Panc1 (cell line): Measurements from ENCODE around the gene SLC25A39. TPM values are rescaled to one million over a fixed set of nuclear protein-coding genes. Genes with fewer than 3 reads are reported as not detected.

Experiments used
- ATAC-seq: fragments of 200-7000 bp; cut with Tn5 transposase; 2 replicates; pipeline ENCODE4 v1.9.1; 2020; ENCODE audit warnings: mild to moderate bottlenecking, moderate library complexity
- BruUV-seq: library from RNA; stranded (reverse); fragments of 400-500 nt; replicated peaks from 2 replicates; lab custom pipeline; 2021; lab: Mats Ljungman, UMichigan
- CTCF ChIA-PET: fragments of 300-600 bp; sonication (Branson Sonifier 250); formaldehyde crosslinking; loops from one replicate; lab custom pipeline; 2022; ENCODE audit warnings: antibody characterized with exemption; lab: Charles Lee
- POLR2A ChIA-PET: fragments of 300-600 bp; sonication (Branson Sonifier 250); formaldehyde crosslinking; loops from one replicate; lab custom pipeline; 2022; ENCODE audit warnings: antibody characterized with exemption; lab: Charles Lee
- DNase-seq: peaks from one replicate; pipeline ENCODE4 v3.0.0-alpha.2; 2010; ENCODE audit warnings: low read depth, low spot score
- H3K27ac ChIP-seq: 2 replicates; pipeline ENCODE4 v1.5.1; 2011; ENCODE audit warnings: mild to moderate bottlenecking, low read length, inconsistent platforms
- H3K27me3 ChIP-seq: fragments of 200-500 bp; sonication (Bioruptor generic); 2 replicates; pipeline ENCODE4 v1.6.0; 2014; ENCODE audit warnings: low read length, inconsistent platforms; ENCODE audit not compliant: control insufficient read depth, insufficient read depth
- H3K36me3 ChIP-seq: fragments of 200-500 bp; sonication (Bioruptor generic); 2 replicates; pipeline ENCODE4 v1.5.1; 2014; ENCODE audit warnings: inconsistent platforms, mild to moderate bottlenecking, low read length, moderate library complexity; ENCODE audit not compliant: control insufficient read depth, insufficient read depth
- H3K4me1 ChIP-seq: 2 replicates; pipeline ENCODE4 v1.5.1; 2011; ENCODE audit warnings: inconsistent platforms, mild to moderate bottlenecking, low read length, moderate library complexity; ENCODE audit not compliant: control insufficient read depth, insufficient read depth
- H3K4me3 ChIP-seq, 2 experiments: 2 replicates each; pipeline ENCODE4 v1.5.1; 2011 to 2012; ENCODE audit warnings: low read depth in 2 of 2, low read length in 2 of 2, mild to moderate bottlenecking in 2 of 2, inconsistent platforms in 1 of 2, moderate library complexity in 1 of 2
- H3K9me3 ChIP-seq: fragments of 200-500 bp; sonication (Bioruptor generic); 2 replicates; pipeline ENCODE4 v1.5.1; 2014; ENCODE audit warnings: low read depth, mild to moderate bottlenecking, inconsistent platforms, low read length, moderate library complexity; ENCODE audit not compliant: control insufficient read depth, insufficient read depth
- CTCF ChIP-seq: fragments of 450-650 bp; IDR thresholded peaks from 2 replicates; pipeline ENCODE4 v1.5.1; 2017; ENCODE audit warnings: mild to moderate bottlenecking
- POLR2AphosphoS5 ChIP-seq: IDR thresholded peaks from 2 replicates; pipeline ENCODE4 v1.6.1; 2012; ENCODE audit warnings: mild to moderate bottlenecking, low read depth, low read length, moderate library complexity
- SIN3A ChIP-seq: IDR thresholded peaks from 2 replicates; pipeline ENCODE4 v1.6.1; 2012; ENCODE audit warnings: low read depth, mild to moderate bottlenecking, low read length, moderate library complexity, borderline replicate concordance; ENCODE audit not compliant: insufficient read depth
- TCF7L2 ChIP-seq: IDR thresholded peaks from 2 replicates; pipeline ENCODE4 v1.6.1; 2011; ENCODE audit warnings: mild to moderate bottlenecking, low read depth, low read length, inconsistent platforms
- in situ Hi-C: cut with HindIII; loops from 2 replicates; pipeline ENCODE4 v1.10.0; 2016; ENCODE audit warnings: low sequenced_read_pairs, low pct_unique_long_range_greater_than_20kb
- intact Hi-C: fragments of 100-400 bp; cut with micrococcal nuclease; formaldehyde crosslinking; loops from one replicate; pipeline ENCODE4 v1.10.0; 2022; ENCODE audit not compliant: unreplicated experiment
- total RNA-seq: library from RNA; stranded (reverse); gene quantifications from one replicate; pipeline ENCODE4 v1.2.1, GENCODE V29; 2021; ENCODE audit not compliant: unreplicated experiment
- TF ChIP-seq, protein P1 (sequence below), 2 experiments: IDR thresholded peaks; 2 replicates each; pipeline ENCODE4 v1.6.1; 2011 to 2012; ENCODE audit warnings: low read depth in 2 of 2, control low read depth in 1 of 2, low read length in 1 of 2, mild to moderate bottlenecking in 1 of 2, moderate library complexity in 1 of 2; ENCODE audit not compliant: insufficient read depth in 1 of 2

SLC25A39 gene
- total RNA-seq, 1 experiment from 2014 or later, result 138 TPM

DNA sequence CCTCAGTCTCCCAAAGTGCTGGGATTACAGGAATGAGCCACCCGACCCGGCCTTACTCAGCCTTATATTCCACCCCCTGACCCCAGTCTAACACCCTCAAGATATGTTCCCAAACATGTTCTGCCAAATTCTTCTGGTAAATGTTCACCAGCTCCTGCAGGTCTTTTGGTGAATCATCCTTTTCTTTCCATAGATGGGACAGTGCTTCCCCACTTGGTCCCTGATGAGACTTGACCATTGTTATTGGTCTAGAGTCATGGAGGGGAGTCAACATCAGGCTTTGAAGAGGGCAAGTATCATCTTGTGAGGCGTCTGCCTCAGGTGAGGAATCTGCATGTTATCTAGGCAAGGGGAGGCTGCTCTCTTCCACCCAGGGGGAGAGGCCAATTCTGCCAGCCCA lies 26.6 kb downstream of the SLC25A39 start:
- TF ChIP-seq CTCF (no peak), SIN3A (no peak), TCF7L2 (no peak), POLR2AphosphoS5 (no peak)
- TF ChIP-seq, protein P1, sequence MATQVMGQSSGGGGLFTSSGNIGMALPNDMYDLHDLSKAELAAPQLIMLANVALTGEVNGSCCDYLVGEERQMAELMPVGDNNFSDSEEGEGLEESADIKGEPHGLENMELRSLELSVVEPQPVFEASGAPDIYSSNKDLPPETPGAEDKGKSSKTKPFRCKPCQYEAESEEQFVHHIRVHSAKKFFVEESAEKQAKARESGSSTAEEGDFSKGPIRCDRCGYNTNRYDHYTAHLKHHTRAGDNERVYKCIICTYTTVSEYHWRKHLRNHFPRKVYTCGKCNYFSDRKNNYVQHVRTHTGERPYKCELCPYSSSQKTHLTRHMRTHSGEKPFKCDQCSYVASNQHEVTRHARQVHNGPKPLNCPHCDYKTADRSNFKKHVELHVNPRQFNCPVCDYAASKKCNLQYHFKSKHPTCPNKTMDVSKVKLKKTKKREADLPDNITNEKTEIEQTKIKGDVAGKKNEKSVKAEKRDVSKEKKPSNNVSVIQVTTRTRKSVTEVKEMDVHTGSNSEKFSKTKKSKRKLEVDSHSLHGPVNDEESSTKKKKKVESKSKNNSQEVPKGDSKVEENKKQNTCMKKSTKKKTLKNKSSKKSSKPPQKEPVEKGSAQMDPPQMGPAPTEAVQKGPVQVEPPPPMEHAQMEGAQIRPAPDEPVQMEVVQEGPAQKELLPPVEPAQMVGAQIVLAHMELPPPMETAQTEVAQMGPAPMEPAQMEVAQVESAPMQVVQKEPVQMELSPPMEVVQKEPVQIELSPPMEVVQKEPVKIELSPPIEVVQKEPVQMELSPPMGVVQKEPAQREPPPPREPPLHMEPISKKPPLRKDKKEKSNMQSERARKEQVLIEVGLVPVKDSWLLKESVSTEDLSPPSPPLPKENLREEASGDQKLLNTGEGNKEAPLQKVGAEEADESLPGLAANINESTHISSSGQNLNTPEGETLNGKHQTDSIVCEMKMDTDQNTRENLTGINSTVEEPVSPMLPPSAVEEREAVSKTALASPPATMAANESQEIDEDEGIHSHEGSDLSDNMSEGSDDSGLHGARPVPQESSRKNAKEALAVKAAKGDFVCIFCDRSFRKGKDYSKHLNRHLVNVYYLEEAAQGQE (IDR thresholded peaks at IDR 0.05; ENCODE audit: insufficient read depth in 1 of 2, low read depth in 2 of 2, low read length in 1 of 2), result no peak
- intact Hi-C loops (no loop called here), in situ Hi-C loops (no loop called here)
- Histone ChIP-seq H3K27ac (no peak overlapping the region), H3K27me3 (no peaks in the 10 kb centered on the region), H3K4me3 (no peak overlapping the region), H3K9me3 (no peaks in the 10 kb centered on the region), H3K36me3 (no peaks in the 10 kb centered on the region), H3K4me1 (no peaks in the 10 kb centered on the region)
- no TSS peak for BruUV-seq
- POLR2A ChIA-PET, result no interaction called here
- no peak for DNase-seq
- CTCF ChIA-PET, result interaction anchor here (0.6 kb wide), 1 partner anchor 30 kb away, joined by 8 read pairs; no protein-coding TSS in a partner anchor
- ATAC-seq, result no peak

- ATAC-seq, result no peak
Measured at GRCh38 chr17:44293509-44294226, 31.0 kb downstream of the SLC25A39 start.

More at GRCh38 chr17:44293509-44294226, 31.0 kb downstream of the SLC25A39 start:
- H3K36me3 ChIP-seq, result no peaks in the 10 kb centered on the region
- no TSS peak for BruUV-seq
- H3K27me3 ChIP-seq, result no peaks in the 10 kb centered on the region
- no peak overlapping the region for H3K4me3 ChIP-seq
- CTCF ChIA-PET, result no interaction called here
- DNase-seq, result no peak
- no peak for TF ChIP-seq TCF7L2
- no peak for TF ChIP-seq POLR2AphosphoS5
- TF ChIP-seq, protein P1 (IDR thresholded peaks at IDR 0.05; ENCODE audit: insufficient read depth in 1 of 2, low read depth in 2 of 2, low read length in 1 of 2), result no peak
- no peak for TF ChIP-seq SIN3A
- no peak for TF ChIP-seq CTCF
- H3K4me1 ChIP-seq, result no peaks in the 10 kb centered on the region
- H3K27ac ChIP-seq, result no peak overlapping the region
- H3K9me3 ChIP-seq, result no peaks in the 10 kb centered on the region
- in situ Hi-C loops, result no loop called here
- POLR2A ChIA-PET, result no interaction called here
- intact Hi-C loops, result no loop called here
